HS-27A (cell line): ENCODE data around the gene NBL1.
"Not testable (repeated sequence)": the region's sequence is repeated elsewhere in the genome, so short reads cannot be mapped to it uniquely, and the experiment has no call there.

Source experiments
- DNase-seq: peaks from one replicate; pipeline ENCODE4 v3.0.0-alpha.2; 2012; ENCODE audit warnings: low read depth, missing footprints

The NBL1 gene

DNA sequence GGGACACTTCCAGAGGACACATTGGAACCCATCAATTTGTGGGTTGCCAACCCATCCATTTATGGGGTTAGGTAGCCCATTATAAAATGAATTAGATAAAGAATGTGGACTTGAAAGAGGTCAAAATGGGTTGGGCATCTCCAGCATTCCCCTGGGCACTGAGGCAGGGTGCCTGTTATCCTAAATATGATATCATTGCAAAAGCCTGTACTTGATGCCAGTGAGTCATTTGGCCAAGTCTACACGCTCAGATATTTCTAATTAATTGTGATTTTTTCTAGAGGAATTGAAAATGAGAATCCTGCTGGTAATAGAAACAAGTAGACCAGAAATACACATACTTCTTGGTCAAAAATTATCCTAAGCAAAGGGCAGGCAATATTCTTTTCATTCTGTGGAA, 21.9 kb upstream of the NBL1 start:
- no peak for DNase-seq

DNA sequence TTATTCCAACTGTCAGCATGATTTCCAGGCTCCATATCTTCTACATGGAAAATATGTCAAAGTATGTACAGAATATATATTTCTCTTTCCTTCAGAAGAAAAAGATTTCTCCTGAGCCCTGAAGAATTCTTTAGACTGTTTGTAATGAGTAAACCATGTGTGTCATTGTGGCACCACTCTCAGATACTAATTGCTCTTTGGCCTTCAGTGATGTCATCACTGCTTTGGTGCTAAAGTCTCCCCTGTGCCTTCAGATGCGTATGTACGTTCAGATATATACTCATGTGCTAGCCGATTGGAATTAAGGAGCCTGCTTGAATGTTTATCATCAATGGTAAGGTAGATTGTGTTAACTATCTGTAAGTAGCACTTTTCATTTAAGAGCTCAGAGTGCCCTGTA, 20.6 kb upstream of the NBL1 start:
- no peak for DNase-seq

- no peak for DNase-seq
Observed at GRCh38 chr1:19625291-19625937, 18.7 kb upstream of the NBL1 start.

DNA sequence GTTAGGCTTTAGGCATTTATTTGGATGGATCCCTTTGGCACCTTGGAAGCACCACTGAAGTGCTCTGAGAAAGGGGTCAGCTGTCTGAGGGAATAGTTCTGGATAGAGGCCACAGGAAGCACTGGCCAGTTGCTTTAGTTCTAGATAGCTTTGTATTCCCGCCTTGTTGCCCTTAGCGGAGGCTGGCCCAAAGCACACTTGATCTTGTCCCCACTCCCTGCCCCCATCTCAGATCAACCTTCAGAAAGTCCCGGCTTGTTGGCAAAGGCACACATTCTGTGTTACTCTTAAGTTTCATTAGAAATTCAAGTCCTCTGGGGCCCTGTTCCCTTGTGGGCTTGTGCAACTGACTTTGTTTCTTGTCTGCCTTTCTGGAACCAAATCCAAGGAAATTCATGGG, 15.2 kb upstream of the NBL1 start:
- no peak for DNase-seq

DNA sequence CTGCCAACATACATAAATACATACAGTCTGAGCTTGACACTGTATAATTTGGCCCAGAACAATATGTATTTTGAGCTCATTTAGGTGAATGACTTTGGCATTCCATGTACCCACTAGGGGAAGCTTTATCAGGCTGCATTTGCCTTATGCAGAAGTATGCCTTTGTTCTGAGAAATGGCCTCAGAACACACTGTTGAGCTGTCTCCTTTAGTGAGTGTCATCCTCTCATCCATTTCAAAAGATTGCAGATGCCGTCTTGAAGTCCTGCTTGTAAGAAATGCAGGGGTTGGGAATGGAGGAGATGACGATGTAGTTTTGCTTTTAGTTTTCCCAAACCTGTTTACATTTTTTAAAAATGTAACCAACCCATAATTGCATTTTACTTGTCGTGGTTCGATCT, 14.8 kb upstream of the NBL1 start:
- DNase-seq, result no peak

DNA sequence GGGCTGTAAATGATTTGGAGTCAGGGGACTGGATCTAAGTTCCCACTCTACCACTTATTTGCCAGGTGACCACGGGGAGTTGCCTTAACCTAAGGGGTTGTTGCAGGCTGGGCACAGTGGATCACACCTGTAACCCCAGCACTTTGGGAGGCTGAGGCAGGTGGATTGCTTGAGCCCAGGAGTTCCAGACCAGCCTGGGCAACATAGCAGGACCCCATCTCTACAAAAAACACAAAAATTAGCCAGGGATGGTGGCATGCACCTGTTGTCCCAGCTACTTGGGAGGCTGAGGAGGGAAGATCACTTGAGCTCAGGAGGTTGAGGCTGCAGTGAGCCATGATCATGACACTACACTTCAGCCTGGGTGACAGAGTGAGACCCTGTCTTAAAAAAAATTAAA, 13.9 kb upstream of the NBL1 start:
- DNase-seq, result not testable (repeated sequence)

GRCh38 chr1:19630720-19631395, 13.3 kb upstream of the NBL1 start:
- DNase-seq, result no peak

DNA sequence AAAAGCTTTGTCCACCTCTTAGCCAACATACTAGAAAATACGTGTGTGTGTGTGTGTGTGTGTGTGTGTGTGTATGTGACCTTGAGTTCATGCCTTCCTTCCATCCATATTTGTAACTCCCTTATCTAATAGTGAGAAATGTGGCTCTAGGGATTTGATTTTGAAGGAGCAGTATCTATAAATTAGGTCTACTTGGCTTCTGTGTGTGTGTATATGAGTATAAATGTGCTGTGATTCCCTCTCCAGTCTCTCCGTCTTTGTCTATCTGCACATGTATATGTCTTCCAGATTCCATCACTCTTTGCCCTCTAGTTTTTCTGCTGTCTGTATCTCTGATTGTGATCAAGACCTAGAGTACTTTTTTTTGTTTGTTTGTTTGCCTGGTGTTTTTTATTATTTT, 11.9 kb upstream of the NBL1 start:
- DNase-seq, result no peak

- DNase-seq, result no peak
Observed at GRCh38 chr1:19633106-19633505, 11.0 kb upstream of the NBL1 start.

GRCh38 chr1:19635064-19635463, 9.0 kb upstream of the NBL1 start:
- not testable (repeated sequence) for DNase-seq

DNA sequence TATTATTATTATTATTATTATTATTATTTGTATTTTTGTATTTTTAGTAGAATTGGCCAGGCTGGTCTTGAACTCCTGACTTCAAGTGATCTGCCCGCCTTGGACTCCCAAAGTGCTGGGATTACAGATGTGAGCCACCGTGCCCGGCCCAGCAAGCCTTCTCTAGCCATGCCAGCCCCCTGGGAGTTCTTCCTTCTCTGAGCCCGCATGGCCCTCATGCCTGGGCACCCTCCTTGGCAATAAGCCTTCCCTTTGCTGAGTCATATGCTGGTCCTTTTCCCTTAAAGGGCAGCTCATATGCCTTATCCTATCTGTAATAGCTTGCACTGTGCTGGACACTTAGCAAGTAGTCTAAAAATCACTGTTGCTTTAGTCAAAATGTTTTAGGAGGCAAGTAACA, 8.5 kb upstream of the NBL1 start:
- DNase-seq, result no peak

DNA sequence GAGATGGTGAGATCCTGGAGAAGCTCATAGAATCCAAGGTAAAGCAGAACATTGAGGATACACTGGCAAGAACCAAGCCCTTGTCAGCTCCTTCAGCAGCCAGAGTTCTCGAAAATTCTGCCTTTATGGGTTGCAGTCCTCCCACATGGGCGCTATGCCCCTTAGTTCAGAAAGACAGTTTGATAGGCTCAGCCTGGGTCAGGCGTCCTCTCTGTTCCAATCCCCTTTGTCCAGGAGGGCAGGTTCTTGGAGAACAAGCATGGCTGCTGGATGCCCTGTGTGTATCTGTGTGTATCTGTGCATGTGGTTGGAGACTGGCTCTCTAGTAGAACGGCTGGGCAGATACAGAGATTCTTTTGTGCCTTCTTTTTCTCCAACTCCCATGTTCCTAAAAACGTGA, 8.0 kb upstream of the NBL1 start:
- no peak for DNase-seq

- DNase-seq, result not testable (repeated sequence)
Observed at GRCh38 chr1:19636749-19637148, 7.4 kb upstream of the NBL1 start.

- no peak for DNase-seq
Observed at GRCh38 chr1:19637606-19638005, 6.5 kb upstream of the NBL1 start.

DNA sequence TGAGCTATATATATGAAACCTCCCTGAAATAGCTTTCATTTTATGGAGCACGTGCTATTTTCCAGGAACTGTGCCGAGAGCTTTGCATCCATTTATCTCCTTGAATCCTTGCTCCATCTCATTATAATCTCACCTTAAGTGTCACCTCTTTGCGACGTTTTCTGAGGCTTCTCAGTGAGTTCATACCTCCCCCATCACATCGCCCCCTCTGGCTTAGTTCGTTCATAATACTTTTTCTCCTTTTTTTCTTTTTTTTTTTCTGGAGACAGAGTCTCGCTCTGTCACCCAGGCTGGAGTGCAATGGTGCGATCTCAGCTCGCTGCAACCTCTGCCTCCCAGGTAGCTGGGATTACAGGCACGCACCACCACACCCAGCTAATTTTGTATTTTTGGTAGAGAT, 4.9 kb upstream of the NBL1 start:
- not testable (repeated sequence) for DNase-seq

DNA sequence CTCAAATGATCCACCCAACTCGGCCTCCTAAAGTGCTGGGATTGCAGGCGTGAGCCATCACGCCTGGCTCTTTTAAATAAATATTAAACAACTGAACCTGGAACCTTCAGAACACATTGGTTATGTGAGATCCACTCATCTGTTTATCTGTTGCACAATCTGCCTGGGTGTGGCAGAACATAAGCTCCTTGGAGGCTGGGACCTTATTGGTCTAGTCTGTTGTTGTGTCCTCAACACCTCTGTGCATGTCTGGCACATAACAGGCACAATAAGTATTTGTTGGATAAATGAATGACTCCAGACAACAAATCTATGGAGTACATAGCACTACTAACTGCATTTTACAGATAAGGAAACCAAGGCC, 4.1 kb upstream of the NBL1 start:
- DNase-seq, result no peak

- no peak for DNase-seq
Observed at GRCh38 chr1:19640363-19641316, 3.5 kb upstream of the NBL1 start.

DNA sequence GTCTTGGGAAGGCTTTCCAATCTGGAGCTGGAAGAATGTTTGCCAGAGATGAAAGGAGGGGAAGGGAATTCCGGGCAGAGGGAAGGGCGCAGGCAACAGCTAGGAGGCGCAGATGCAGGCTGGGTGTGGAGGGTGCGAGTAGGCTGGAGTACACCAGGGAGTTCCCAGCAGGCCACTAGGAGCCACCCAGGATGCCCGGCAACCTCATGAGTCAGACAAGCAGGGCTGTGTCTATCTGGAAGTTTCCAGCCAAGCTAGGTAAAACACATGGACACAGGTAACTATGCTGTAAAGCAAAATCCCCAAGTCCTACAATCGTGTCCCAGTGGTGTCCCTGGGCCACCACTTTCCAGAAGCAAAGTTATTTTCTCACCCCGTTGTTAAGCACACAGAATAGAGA, 990 bp upstream of the NBL1 start:
- DNase-seq, result no peak

- no peak for DNase-seq
Observed at GRCh38 chr1:19644395-19644680, 227 bp downstream of the NBL1 start.

DNA sequence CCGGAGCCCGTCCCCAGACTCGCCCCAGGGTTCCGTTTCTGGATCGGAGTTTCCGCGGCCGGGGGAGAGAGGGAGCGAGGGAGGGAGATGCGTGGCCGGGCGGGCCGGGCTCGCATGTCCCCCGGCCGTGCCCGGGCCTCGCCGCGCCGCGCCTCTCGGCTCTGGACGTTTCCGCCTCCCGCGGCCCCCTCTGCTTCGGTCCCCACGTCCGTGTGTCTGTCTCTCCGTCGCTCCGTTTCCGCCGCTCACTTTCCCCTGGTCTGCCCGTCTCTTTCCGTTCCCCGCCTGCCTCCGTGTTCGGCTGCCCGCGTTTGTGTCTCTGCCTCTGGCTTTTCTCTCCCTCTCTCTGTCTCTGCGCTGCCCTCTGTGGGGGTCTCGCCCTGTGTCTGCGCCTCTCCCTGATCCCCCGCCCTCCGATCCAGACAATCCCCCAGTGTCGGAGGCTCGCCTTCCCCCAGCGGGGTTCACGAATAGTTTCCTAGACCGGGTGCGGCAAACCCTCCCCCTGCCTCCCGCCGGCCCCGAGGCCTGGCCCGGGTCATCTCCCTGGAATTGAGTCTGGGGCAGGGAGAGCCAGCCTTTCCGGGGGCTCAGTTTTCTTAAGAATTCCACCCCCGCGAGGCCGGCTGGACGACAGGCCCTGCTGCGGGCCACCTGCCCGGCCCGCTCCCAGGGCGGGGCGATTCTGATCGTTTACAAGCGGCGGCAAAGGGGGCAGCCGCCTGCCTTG, 735 bp downstream of the NBL1 start:
- no peak for DNase-seq

DNA sequence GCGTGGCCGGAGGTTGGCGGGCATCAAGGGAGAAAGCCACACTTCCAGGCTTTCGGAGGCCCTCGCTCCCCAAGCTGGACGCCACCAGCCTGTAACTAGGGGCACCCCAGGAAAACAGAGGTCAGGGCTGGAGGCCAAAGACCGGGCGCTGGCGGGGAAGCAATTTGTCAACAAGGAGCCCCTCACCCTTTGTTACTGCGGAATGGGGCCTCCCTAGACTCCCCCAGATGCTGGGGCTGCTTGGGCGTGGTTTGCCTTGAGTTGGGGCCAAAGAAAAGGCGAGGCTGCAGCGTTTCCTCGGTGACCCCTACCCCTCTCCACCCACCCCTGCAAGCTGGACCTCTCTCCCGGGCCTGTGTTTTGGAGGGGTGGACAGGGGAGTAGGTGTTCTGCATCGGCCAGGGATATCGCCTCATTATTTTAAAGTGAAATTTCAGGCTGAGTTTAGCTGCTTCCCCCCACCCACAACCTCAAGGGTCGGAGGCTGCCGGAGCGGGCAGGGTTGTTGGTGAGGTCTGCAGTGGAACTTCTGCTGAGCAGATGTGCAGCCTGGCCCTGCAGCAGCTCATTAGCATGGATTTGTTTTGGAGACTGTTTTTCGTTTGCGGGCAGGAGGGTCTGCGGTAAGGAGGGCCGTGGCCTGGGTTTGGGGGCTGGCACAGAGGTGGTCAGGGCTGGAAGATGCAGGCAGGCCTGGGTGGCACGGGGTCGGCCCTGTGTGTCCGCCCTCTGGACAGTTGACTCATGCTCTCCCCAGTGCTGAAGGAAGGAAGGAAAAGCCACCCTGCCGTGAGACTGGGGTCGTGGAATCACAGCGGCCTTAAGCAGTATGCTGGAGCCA, 1.5 kb downstream of the NBL1 start:
- DNase-seq, result no peak
